NT2/D1 (cell line): ENCODE results near the gene PHACTR1.

Source experiments
- SUZ12 ChIP-seq: IDR thresholded peaks from 2 replicates; pipeline ENCODE4 v1.6.1; 2011; ENCODE audit not compliant: insufficient read length, insufficient read depth; ENCODE audit errors: extremely low read depth
- ZNF274 ChIP-seq: IDR thresholded peaks from 2 replicates; pipeline ENCODE4 v1.6.1; 2011; ENCODE audit warnings: mild to moderate bottlenecking, low read depth, low read length

- TF ChIP-seq ZNF274: no peak
- no peak for TF ChIP-seq SUZ12
Measured at GRCh38 chr6:12800120-12800519, 83.6 kb downstream of the PHACTR1 start.
